Fibroblast of pulmonary artery (primary cell): ENCODE results near the gene LIPE.

ENCODE experiments used
- DNase-seq: peaks from one replicate; pipeline ENCODE4 v3.0.0-alpha.2; 2010; ENCODE audit warnings: low read depth
- H3K4me3 ChIP-seq: replicated peaks from 2 replicates; pipeline ENCODE4 v1.5.1; 2011; ENCODE audit warnings: low read depth, mild to moderate bottlenecking, control low read depth, low read length, moderate library complexity
- CTCF ChIP-seq: IDR thresholded peaks from 2 replicates; pipeline ENCODE4 v1.5.1; 2011; ENCODE audit warnings: mild to moderate bottlenecking, control low read depth, low read length, inconsistent platforms; ENCODE audit errors: missing control alignments

LIPE gene

GRCh38 chr19:42374826-42375376, 52.3 kb downstream of the LIPE start:
- TF ChIP-seq CTCF, result no peak
- H3K4me3 ChIP-seq, result no peak overlapping the region
- no peak for DNase-seq

- TF ChIP-seq CTCF, result no peak
- DNase-seq, result no peak
- H3K4me3 ChIP-seq, result no peak overlapping the region
Measured at GRCh38 chr19:42370626-42371175, 56.5 kb downstream of the LIPE start.

- no peak for TF ChIP-seq CTCF
- no peak for DNase-seq
- H3K4me3 ChIP-seq, result no peak overlapping the region
Measured at GRCh38 chr19:42370068-42370520, 57.1 kb downstream of the LIPE start.

- no peak overlapping the region for H3K4me3 ChIP-seq
- TF ChIP-seq CTCF, result no peak
- no peak for DNase-seq
Measured at GRCh38 chr19:42369433-42370067, 57.6 kb downstream of the LIPE start.

GRCh38 chr19:42368765-42369164, 58.4 kb downstream of the LIPE start:
- no peak for DNase-seq
- no peak overlapping the region for H3K4me3 ChIP-seq
- TF ChIP-seq CTCF, result no peak

- H3K4me3 ChIP-seq, result no peak overlapping the region
- DNase-seq, result no peak
- TF ChIP-seq CTCF, result no peak
Measured at GRCh38 chr19:42368360-42368759, 58.8 kb downstream of the LIPE start.
